IMR-90 (cell line): ENCODE measurements around the gene FBXW4. TPM values are rescaled to one million over a fixed set of nuclear protein-coding genes. Genes with fewer than 3 reads are reported as not detected.

Source experiments
- ATAC-seq: fragments of 200-7000 bp; cut with Tn5 transposase; 2 replicates; pipeline ENCODE4 v1.9.1; 2020; ENCODE audit warnings: low read depth, mild to moderate bottlenecking, moderate library complexity
- BruUV-seq: library from RNA; stranded (reverse); fragments of 400-500 nt; replicated peaks from 2 replicates; lab custom pipeline; 2021; lab: Mats Ljungman, UMichigan
- CTCF ChIA-PET: fragments of 300-600 bp; formaldehyde crosslinking; extraction: SDS; loops from one replicate; lab custom pipeline; 2021; ENCODE audit warnings: antibody characterized with exemption; lab: Yijun Ruan, JAX
- POLR2A ChIA-PET: fragments of 300-600 bp; sonication (Branson Sonifier 250); formaldehyde crosslinking; loops from one replicate; lab custom pipeline; 2022; ENCODE audit warnings: antibody characterized with exemption; ENCODE audit not compliant: unreplicated experiment; lab: Charles Lee
- DNase-seq: peaks from one replicate; pipeline ENCODE4 v3.0.0; 2013
- H2AFZ ChIP-seq: replicated peaks from 2 replicates; pipeline ENCODE3; 2013; ENCODE audit warnings: low read length, mild to moderate bottlenecking; ENCODE audit not compliant: poor library complexity
- H2AK5ac ChIP-seq: 2 replicates; pipeline ENCODE4 v1.6.1; 2013; ENCODE audit warnings: low read depth, low read length, inconsistent platforms
- H2AK9ac ChIP-seq: replicated peaks from 2 replicates; pipeline ENCODE3; 2013; ENCODE audit warnings: mild to moderate bottlenecking, low read depth, low read length, moderate library complexity; ENCODE audit not compliant: poor library complexity
- H2BK120ac ChIP-seq: 2 replicates; pipeline ENCODE4 v1.6.1; 2013; ENCODE audit warnings: low read depth, low read length, inconsistent platforms
- H2BK15ac ChIP-seq: 3 replicates; pipeline ENCODE4 v1.6.1; 2013; ENCODE audit warnings: low read depth, low read length, inconsistent platforms
- H2BK20ac ChIP-seq: 2 replicates; pipeline ENCODE4 v1.6.1; 2013; ENCODE audit warnings: low read depth, mild to moderate bottlenecking, inconsistent platforms, low read length, moderate library complexity
- H2BK5ac ChIP-seq: 2 replicates; pipeline ENCODE4 v1.6.1; 2013; ENCODE audit warnings: mild to moderate bottlenecking, low read depth, low read length, inconsistent platforms; ENCODE audit not compliant: poor library complexity, severe bottlenecking
- H3K14ac ChIP-seq: replicated peaks from 2 replicates; pipeline ENCODE4 v1.6.1; 2013; ENCODE audit warnings: low read depth, low read length, inconsistent platforms
- H3K18ac ChIP-seq: 2 replicates; pipeline ENCODE4 v1.6.1; 2013; ENCODE audit warnings: low read depth, low read length, control low read depth
- H3K23ac ChIP-seq: 2 replicates; pipeline ENCODE4 v1.6.1; 2013; ENCODE audit warnings: low read depth, low read length, inconsistent platforms
- H3K27ac ChIP-seq: 2 replicates; pipeline ENCODE4 v1.5.1; 2013; ENCODE audit warnings: mild to moderate bottlenecking, control low read depth, low read length; ENCODE audit not compliant: insufficient read depth
- H3K27me3 ChIP-seq: 2 replicates; pipeline ENCODE4 v1.6.1; 2013; ENCODE audit warnings: low read length; ENCODE audit not compliant: control insufficient read depth, insufficient read depth
- H3K36me3 ChIP-seq: 2 replicates; pipeline ENCODE4 v1.6.1; 2013; ENCODE audit warnings: low read length, mixed read lengths; ENCODE audit not compliant: control insufficient read depth, insufficient read depth
- H3K4ac ChIP-seq: 2 replicates; pipeline ENCODE4 v1.6.1; 2013; ENCODE audit warnings: low read depth, low read length, inconsistent platforms
- H3K4me1 ChIP-seq: 2 replicates; pipeline ENCODE4 v1.6.1; 2013; ENCODE audit warnings: low read length, mixed read lengths; ENCODE audit not compliant: control insufficient read depth, insufficient read depth
- H3K4me2 ChIP-seq: 2 replicates; pipeline ENCODE4 v1.6.1; 2013; ENCODE audit warnings: low read depth, mild to moderate bottlenecking, control low read depth, low read length, moderate library complexity
- H3K4me3 ChIP-seq: 2 replicates; pipeline ENCODE4 v1.5.1; 2013; ENCODE audit warnings: low read depth, mild to moderate bottlenecking, control low read depth, low read length, moderate library complexity; ENCODE audit not compliant: insufficient read depth
- H3K56ac ChIP-seq: 2 replicates; pipeline ENCODE4 v1.6.1; 2013; ENCODE audit warnings: low read length, inconsistent platforms; ENCODE audit not compliant: insufficient read depth; ENCODE audit errors: extremely low read depth
- H3K79me1 ChIP-seq, 2 experiments: 2 replicates each; pipeline ENCODE4 v1.6.1; 2013; ENCODE audit warnings: low read length in 2 of 2, inconsistent platforms in 1 of 2, low read depth in 1 of 2
- H3K9ac ChIP-seq: 2 replicates; pipeline ENCODE4 v1.6.1; 2013; ENCODE audit warnings: low read depth, low read length, control low read depth
- H3K9me1 ChIP-seq: 2 replicates; pipeline ENCODE4 v1.6.1; 2013; ENCODE audit warnings: low read length, inconsistent platforms; ENCODE audit not compliant: insufficient read depth
- H3K9me3 ChIP-seq: 2 replicates; pipeline ENCODE4 v1.6.1; 2013; ENCODE audit warnings: low read length; ENCODE audit not compliant: control insufficient read depth, insufficient read depth
- H4K20me1 ChIP-seq: 2 replicates; pipeline ENCODE4 v1.6.1; 2013; ENCODE audit warnings: low read length, inconsistent platforms; ENCODE audit not compliant: insufficient read depth
- H4K5ac ChIP-seq: 2 replicates; pipeline ENCODE4 v1.6.1; 2013; ENCODE audit warnings: mild to moderate bottlenecking, low read depth, low read length, control low read depth
- H4K8ac ChIP-seq, 2 experiments: 2 replicates each; pipeline ENCODE4 v1.6.1; 2013; ENCODE audit warnings: low read depth in 2 of 2, low read length in 2 of 2, control low read depth in 1 of 2, inconsistent platforms in 1 of 2
- H4K91ac ChIP-seq: 2 replicates; pipeline ENCODE4 v1.6.1; 2013; ENCODE audit warnings: low read depth, low read length, inconsistent platforms; ENCODE audit not compliant: insufficient read depth
- BHLHE40 ChIP-seq: fragments of 150-350 bp; IDR thresholded peaks from 2 replicates; pipeline ENCODE4 v1.6.1; 2016; ENCODE audit warnings: mild to moderate bottlenecking, low read depth, low read length
- CEBPB ChIP-seq: IDR thresholded peaks from 2 replicates; pipeline ENCODE4 v1.6.1; 2012; ENCODE audit warnings: low read depth, low read length, improper control_type of control experiment
- CHD1 ChIP-seq: IDR thresholded peaks from 2 replicates; pipeline ENCODE4 v1.6.1; 2012; ENCODE audit warnings: low read depth, low read length, improper control_type of control experiment
- CTCF ChIP-seq: conservative IDR thresholded peaks from 2 replicates; pipeline ENCODE4 v1.5.1; 2012; ENCODE audit warnings: mild to moderate bottlenecking, low read depth, low read length, improper control_type of control experiment
- FOS ChIP-seq: fragments of 150-350 bp; IDR thresholded peaks from 2 replicates; pipeline ENCODE4 v1.6.1; 2016; ENCODE audit warnings: low read depth, low read length
- MAFK ChIP-seq: IDR thresholded peaks from 2 replicates; pipeline ENCODE4 v1.6.1; 2012; ENCODE audit warnings: low read depth, low read length, improper control_type of control experiment
- MAZ ChIP-seq: IDR thresholded peaks from 2 replicates; pipeline ENCODE4 v1.6.1; 2012; ENCODE audit warnings: low read depth, mild to moderate bottlenecking, low read length, improper control_type of control experiment, moderate library complexity, borderline replicate concordance
- MXI1 ChIP-seq: IDR thresholded peaks from 2 replicates; pipeline ENCODE4 v1.6.1; 2012; ENCODE audit warnings: low read depth, mild to moderate bottlenecking, low read length, moderate library complexity, borderline replicate concordance
- NFE2L2 ChIP-seq: fragments of 150-350 bp; IDR thresholded peaks from 2 replicates; pipeline ENCODE4 v1.6.1; 2016; ENCODE audit warnings: low read depth, mild to moderate bottlenecking, low read length
- POLR2A ChIP-seq: IDR thresholded peaks from 2 replicates; pipeline ENCODE4 v1.6.1; 2012; ENCODE audit warnings: mild to moderate bottlenecking, low read depth, low read length
- RAD21 ChIP-seq: IDR thresholded peaks from 2 replicates; pipeline ENCODE4 v1.6.1; 2012; ENCODE audit warnings: low read length, improper control_type of control experiment
- RCOR1 ChIP-seq: IDR thresholded peaks from 2 replicates; pipeline ENCODE4 v1.6.1; 2012; ENCODE audit warnings: mild to moderate bottlenecking, low read length, improper control_type of control experiment; ENCODE audit not compliant: insufficient replicate concordance
- RFX5 ChIP-seq: IDR thresholded peaks from 2 replicates; pipeline ENCODE4 v1.8.0; 2012; ENCODE audit warnings: low read depth, mild to moderate bottlenecking, low read length, moderate library complexity
- SMC3 ChIP-seq: fragments of 150-350 bp; IDR thresholded peaks from 2 replicates; pipeline ENCODE4 v1.6.1; 2016; ENCODE audit warnings: low read depth, mild to moderate bottlenecking, antibody characterized with exemption, low read length, moderate library complexity
- WGBS, 2 experiments: methylation state at CpG; one replicate each; pipeline versions ENCODE4 v1.1.5 to v1.1.7; 2013; ENCODE audit warnings: missing lambda C conversion rate in 2 of 2; ENCODE audit not compliant: insufficient read length in 1 of 2; ENCODE audit errors: extremely low coverage in 2 of 2; 5-methylcytosine and 5-hydroxymethylcytosine counted together
- dilution Hi-C: fragments of 300-500 bp; cut with HindIII; formaldehyde crosslinking; loops from one replicate; pipeline ENCODE4 v1.14.3; 2018; ENCODE audit warnings: low sequenced_read_pairs; ENCODE audit not compliant: unreplicated experiment
- in situ Hi-C: fragments of 300-500 bp; cut with MboI; formaldehyde crosslinking; loops from 3 replicates; pipeline ENCODE4 v1.14.3; 2019; ENCODE audit warnings: low sequenced_read_pairs, inconsistent platforms, mixed read lengths
- intact Hi-C: fragments of 100-400 bp; cut with micrococcal nuclease; formaldehyde crosslinking; loops from 2 replicates; pipeline ENCODE4 v1.10.0; 2022
- polyA plus RNA-seq, 3 experiments: library from polyadenylated mRNA; depleted of rRNA; stranded (reverse); fragments of >200 nt; gene quantifications; 2 replicates each; pipeline ENCODE4 v1.2.3, GENCODE V29; 2012; ENCODE audit warnings: low replicate concordance in 1 of 3
- total RNA-seq: library from RNA; depleted of rRNA; stranded (reverse); fragments of >200 nt; gene quantifications from 2 replicates; pipeline ENCODE4 v1.2.3, GENCODE V29; 2012
- TF ChIP-seq, protein P1 (sequence below): fragments of 150-350 bp; IDR thresholded peaks from 2 replicates; pipeline ENCODE4 v1.6.1; 2016; ENCODE audit warnings: low read depth, mild to moderate bottlenecking, low read length, moderate library complexity, borderline replicate concordance
- TF ChIP-seq, protein P2 (sequence below): fragments of 150-350 bp; IDR thresholded peaks from 2 replicates; pipeline ENCODE4 v1.6.1; 2017; ENCODE audit warnings: mild to moderate bottlenecking, antibody characterized with exemption, low read length, low read depth

The FBXW4 gene
- total and polyA plus RNA-seq, 2 of the 4 experiments (the other 2 are of a cell fraction), result 19.3 to 26.7 TPM

- TF ChIP-seq FOS (no peak), CHD1 (no peak), RCOR1 (no peak), BHLHE40 (no peak), CTCF (no peak), RFX5 (no peak), NFE2L2 (no peak), POLR2A (no peak), SMC3 (no peak), MXI1 (no peak), RAD21 (no peak), CEBPB (no peak), MAFK (no peak), MAZ (no peak)
- TF ChIP-seq, protein P1, sequence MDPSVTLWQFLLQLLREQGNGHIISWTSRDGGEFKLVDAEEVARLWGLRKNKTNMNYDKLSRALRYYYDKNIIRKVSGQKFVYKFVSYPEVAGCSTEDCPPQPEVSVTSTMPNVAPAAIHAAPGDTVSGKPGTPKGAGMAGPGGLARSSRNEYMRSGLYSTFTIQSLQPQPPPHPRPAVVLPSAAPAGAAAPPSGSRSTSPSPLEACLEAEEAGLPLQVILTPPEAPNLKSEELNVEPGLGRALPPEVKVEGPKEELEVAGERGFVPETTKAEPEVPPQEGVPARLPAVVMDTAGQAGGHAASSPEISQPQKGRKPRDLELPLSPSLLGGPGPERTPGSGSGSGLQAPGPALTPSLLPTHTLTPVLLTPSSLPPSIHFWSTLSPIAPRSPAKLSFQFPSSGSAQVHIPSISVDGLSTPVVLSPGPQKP, result no peak
- TF ChIP-seq, protein P2, sequence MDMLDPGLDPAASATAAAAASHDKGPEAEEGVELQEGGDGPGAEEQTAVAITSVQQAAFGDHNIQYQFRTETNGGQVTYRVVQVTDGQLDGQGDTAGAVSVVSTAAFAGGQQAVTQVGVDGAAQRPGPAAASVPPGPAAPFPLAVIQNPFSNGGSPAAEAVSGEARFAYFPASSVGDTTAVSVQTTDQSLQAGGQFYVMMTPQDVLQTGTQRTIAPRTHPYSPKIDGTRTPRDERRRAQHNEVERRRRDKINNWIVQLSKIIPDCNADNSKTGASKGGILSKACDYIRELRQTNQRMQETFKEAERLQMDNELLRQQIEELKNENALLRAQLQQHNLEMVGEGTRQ, result no peak
- Histone ChIP-seq H3K4me1 (no peaks in the 10 kb centered on the region), H3K18ac (no peak overlapping the region), H2BK15ac (no peak overlapping the region), H3K23ac (no peak overlapping the region), H3K27ac (no peak overlapping the region), H3K4ac (no peak overlapping the region), H2BK5ac (no peak overlapping the region), H3K36me3 (peaks cover 35% of the 10 kb centered on the region; the same call in 1 of the 2 replicates), H2BK120ac (no peak overlapping the region), H4K91ac (no peak overlapping the region), H2AK9ac (no peak overlapping the region), H4K8ac (no peak overlapping the region), H3K14ac (no peak overlapping the region), H3K4me3 (no peak overlapping the region), H3K56ac (no peak overlapping the region), H2AK5ac (no peak overlapping the region), H3K9me3 (no peaks in the 10 kb centered on the region), H4K5ac (no peak overlapping the region), H4K20me1 (no peaks in the 10 kb centered on the region), H2BK20ac (no peak overlapping the region), H2AFZ (no peak overlapping the region), H3K27me3 (no peaks in the 10 kb centered on the region), H3K79me1 (0 out of 4 replicates have a peak, but pooled peaks cover 0 to 4% of the 10 kb centered on the region in 2 experiments), H3K9ac (no peak overlapping the region), H3K4me2 (no peak overlapping the region), H3K9me1 (peaks cover 3% of the 10 kb centered on the region; the same call in 1 of the 2 replicates)
- in situ Hi-C loops (no loop called here), dilution Hi-C loops (no loop called here), intact Hi-C loops (no loop called here)
- ChIA-PET POLR2A (no interaction called here), CTCF (interaction anchor here (0.8 kb wide), 1 partner anchor 10 kb away, joined by 3 read pairs; the partner anchor contains the start of genes DPCD and POLL)
- 100% methylated on average over 3 of the region's 5 CpGs; no CpG with 5 or more reads in 1 of the 2 experiments for WGBS, 2 experiments
- BruUV-seq, result no TSS peak
- DNase-seq (no peak), ATAC-seq (no peak)
Measured at GRCh38 chr10:101578192-101578591, 116.8 kb downstream of the FBXW4 start.
